ENCODE data around the gene GABRA5. TPM values are rescaled to one million over a fixed set of nuclear protein-coding genes. Genes with fewer than 3 reads are reported as not detected.

The GABRA5 gene
- total and polyA plus RNA-seq, 10 of the 15 experiments (the other 5 are each of a cell fraction or from before 2014, with no cell fraction given), result 0.10 TPM; not detected in 9

- no peak for TF ChIP-seq IRF3 (IDR thresholded peaks at IDR 0.05)
- TF ChIP-seq TCF12 (IDR thresholded peaks at IDR 0.05; ENCODE audit: low read depth, low read length), result no peak
- TF ChIP-seq ETV6 (conservative IDR thresholded peaks at IDR 0.05 in 1 of 2, IDR thresholded peaks at IDR 0.05 in 1 of 2; ENCODE audit: borderline replicate concordance in 1 of 2, low read depth in 1 of 2), result no peak
Measured at GRCh38 chr15:26954403-26954802, 87.5 kb downstream of the GABRA5 start (continued).

- in situ Hi-C loops (cut with MboI), result no loop called here
- no peak overlapping the region for H2AFZ ChIP-seq (ENCODE audit: control insufficient read depth, low read depth, low read length)
- intact Hi-C loops (cut with micrococcal nuclease; ENCODE audit: unreplicated experiment), result no loop called here
- H3K4me1 ChIP-seq (ENCODE audit: control insufficient read depth, insufficient read depth, low read length), result no peaks in the 10 kb centered on the region
- ChIA-PET RAD21 (ENCODE audit: unreplicated experiment) (no interaction called here), CTCF (no interaction called here), POLR2A (no interaction called here), SMC1A (ENCODE audit: uncharacterized antibody, unreplicated experiment) (no interaction called here)
- no peaks in the 10 kb centered on the region for H3K79me2 ChIP-seq (ENCODE audit: control insufficient read depth, insufficient read depth, low read length)
- no peaks in the 10 kb centered on the region for H3K36me3 ChIP-seq (ENCODE audit: control insufficient read depth in 2 of 2, insufficient read depth in 2 of 2, low read length in 1 of 2)
- no peak overlapping the region for H3K27ac ChIP-seq (ENCODE audit: control insufficient read depth, insufficient read depth)
- no peaks in the 10 kb centered on the region for H4K20me1 ChIP-seq (ENCODE audit: control insufficient read depth, insufficient read depth)
- WGBS (ENCODE audit: insufficient coverage, insufficient replicate concordance, low lambda C conversion rate, missing lambda C conversion rate), result 64% methylated on average over 44 of the region's 48 CpGs
- H3K27me3 ChIP-seq (replicated peaks in 1 of 2; ENCODE audit: control insufficient read depth in 2 of 2, insufficient read depth in 2 of 2, low read length in 1 of 2), result no peaks in the 10 kb centered on the region
- no peak for TF ChIP-seq RFX5 (IDR thresholded peaks at IDR 0.05; ENCODE audit: low read depth, low read length)
- TF ChIP-seq ATF3 (IDR thresholded peaks at IDR 0.05; ENCODE audit: borderline replicate concordance, extremely low read depth, low read depth, low read length), result no peak
- TF ChIP-seq NR2F1 (conservative IDR thresholded peaks at IDR 0.05), result no peak
- no peak for TF ChIP-seq ZZZ3 (IDR thresholded peaks at IDR 0.05; ENCODE audit: control insufficient read depth, insufficient read length, low read depth)
- no peak for TF ChIP-seq EGR1 (IDR thresholded peaks at IDR 0.05; ENCODE audit: borderline replicate concordance in 1 of 2, low read depth in 2 of 2, low read length in 2 of 2)
- no peak for TF ChIP-seq YBX1 (IDR thresholded peaks at IDR 0.05)
- no peak for TF ChIP-seq POLR2AphosphoS2 (IDR thresholded peaks at IDR 0.05; ENCODE audit: low read depth, low read length)
- TF ChIP-seq RB1 (IDR thresholded peaks at IDR 0.05; ENCODE audit: borderline replicate concordance), result no peak
- no peak for TF ChIP-seq CBX3 (IDR thresholded peaks at IDR 0.05; ENCODE audit: borderline replicate concordance, low read depth)
- TF ChIP-seq BHLHE40 (IDR thresholded peaks at IDR 0.05; ENCODE audit: borderline replicate concordance in 1 of 2, low read depth in 2 of 2, low read length in 1 of 2), result no peak
- TF ChIP-seq NFXL1 (IDR thresholded peaks at IDR 0.05; ENCODE audit: borderline replicate concordance), result no peak
- TF ChIP-seq PML (IDR thresholded peaks at IDR 0.05; ENCODE audit: low read length), result no peak
- no peak for TF ChIP-seq ZBED1 (IDR thresholded peaks at IDR 0.05; ENCODE audit: borderline replicate concordance)
- TF ChIP-seq SIX5 (IDR thresholded peaks at IDR 0.05; ENCODE audit: low read depth, low read length, severe bottlenecking), result no peak
- TF ChIP-seq FOXK2 (IDR thresholded peaks at IDR 0.05), result no peak
- no peaks in the 10 kb centered on the region; the same call in 2 of the 3 replicates for H3K9me3 ChIP-seq (replicated peaks; ENCODE audit: control insufficient read depth, insufficient read depth, low read length)
- ATAC-seq, result no peak
- no peak overlapping the region for H3K9ac ChIP-seq (ENCODE audit: control insufficient read depth, insufficient read depth, low read length)
- H3K4me3 ChIP-seq, result no peak overlapping the region
- no peak for FAIRE-seq
- no peak overlapping the region for H3K4me2 ChIP-seq (ENCODE audit: control insufficient read depth, insufficient read depth)
- BruUV-seq (replicated peaks), result no TSS peak
- no peak for DNase-seq (ENCODE audit: low read depth, low spot score)
Measured at GRCh38 chr15:26967719-26968269, 100.9 kb downstream of the GABRA5 start.

Measured in GM12878 (cell line).